MM.1S (cell line): ENCODE data around the gene FAM120AOS.

ENCODE experiments used
- DNase-seq: peaks from one replicate; pipeline ENCODE4 v3.0.0-alpha.2; 2015
- H2AFZ ChIP-seq: fragments of 300-600 bp; sonication (generic); 2 replicates; pipeline ENCODE4 v1.6.0; 2016; ENCODE audit warnings: antibody characterized with exemption, low read length
- H3F3A ChIP-seq: fragments of 300-600 bp; sonication (generic); 2 replicates; pipeline ENCODE4 v1.6.1; 2016; ENCODE audit warnings: mild to moderate bottlenecking, antibody characterized with exemption, low read length, moderate library complexity, mixed read lengths; ENCODE audit not compliant: insufficient read depth
- H3K27ac ChIP-seq: fragments of 300-600 bp; sonication (generic); 2 replicates; pipeline ENCODE4 v1.5.1; 2016; ENCODE audit warnings: mild to moderate bottlenecking, low read length
- H3K27me3 ChIP-seq: fragments of 300-600 bp; sonication (generic); replicated peaks from 2 replicates; pipeline ENCODE4 v1.6.0; 2016; ENCODE audit warnings: low read length; ENCODE audit not compliant: insufficient read depth
- H3K36me3 ChIP-seq: fragments of 300-600 bp; sonication (generic); replicated peaks from 2 replicates; pipeline ENCODE4 v1.6.1; 2016; ENCODE audit warnings: mild to moderate bottlenecking, low read length, mixed read lengths; ENCODE audit not compliant: insufficient read depth
- H3K4me1 ChIP-seq: fragments of 300-600 bp; sonication (generic); 2 replicates; pipeline ENCODE4 v1.6.1; 2016; ENCODE audit warnings: low read length, mixed read lengths
- H3K4me2 ChIP-seq: fragments of 300-600 bp; sonication (generic); 2 replicates; pipeline ENCODE4 v1.6.0; 2016; ENCODE audit warnings: low read depth, low read length
- H3K4me3 ChIP-seq: fragments of 300-600 bp; sonication (generic); 2 replicates; pipeline ENCODE4 v1.5.1; 2016; ENCODE audit warnings: low read length, mixed read lengths
- H3K79me2 ChIP-seq: fragments of 300-600 bp; sonication (generic); 2 replicates; pipeline ENCODE4 v1.6.1; 2016; ENCODE audit warnings: mixed run types, low read length, mixed read lengths
- H3K9ac ChIP-seq: fragments of 300-600 bp; sonication (generic); 2 replicates; pipeline ENCODE4 v1.6.1; 2016; ENCODE audit warnings: low read length, mixed read lengths
- H3K9me2 ChIP-seq: fragments of 300-600 bp; sonication (generic); replicated peaks from 2 replicates; pipeline ENCODE4 v1.6.1; 2016; ENCODE audit warnings: mild to moderate bottlenecking, low read length, mixed read lengths; ENCODE audit not compliant: insufficient read depth
- H3K9me3 ChIP-seq: fragments of 300-600 bp; sonication (generic); replicated peaks from 2 replicates; pipeline ENCODE4 v1.6.1; 2016; ENCODE audit warnings: mild to moderate bottlenecking, low read length, mixed read lengths; ENCODE audit not compliant: insufficient read depth
- H4K20me1 ChIP-seq: fragments of 300-600 bp; sonication (generic); 2 replicates; pipeline ENCODE4 v1.6.1; 2016; ENCODE audit warnings: mild to moderate bottlenecking, low read length, moderate library complexity, mixed read lengths; ENCODE audit not compliant: insufficient read depth
- CTCF ChIP-seq: fragments of 300-600 bp; sonication (generic); IDR thresholded peaks from 2 replicates; pipeline ENCODE4 v1.5.1; 2016; ENCODE audit warnings: antibody characterized with exemption, low read length, mixed read lengths
- EZH2 ChIP-seq: fragments of 300-600 bp; sonication (generic); optimal IDR thresholded peaks from 2 replicates; pipeline ENCODE3; 2017; ENCODE audit warnings: low read depth, mild to moderate bottlenecking, antibody characterized with exemption, low read length, mixed read lengths
- EZH2phosphoT487 ChIP-seq: fragments of 300-600 bp; sonication (generic); IDR thresholded peaks from 2 replicates; pipeline ENCODE4 v1.6.1; 2018; ENCODE audit warnings: antibody characterized with exemption, low read length

The FAM120AOS gene

GRCh38 chr9:93450945-93451815 is 2.2 kb downstream of the FAM120AOS start, which contains the start of gene FAM120A:
FAM120A (plus strand) TSS chr9:93451685; CDS start chr9:93451916, 231 bp downstream.
- Histone ChIP-seq H3K27ac (peak within 1 kb of the TSS; percentile 93), H3K27me3 (no peaks in the 10 kb centered on the region), H2AFZ (peak within 1 kb of the TSS; percentile 86), H3K9ac (peak within 1 kb of the TSS; percentile 92), H3K4me2 (peak within 1 kb of the TSS; percentile 82), H3K9me3 (no peaks in the 10 kb centered on the region), H3K9me2 (no peaks in the 10 kb centered on the region), H3K4me1 (peaks cover 14% of the 10 kb centered on the region), H3K36me3 (peaks cover 4% of the 10 kb centered on the region; the same call in 1 of the 2 replicates), H4K20me1 (peaks cover 12% of the 10 kb centered on the region; the same call in 1 of the 2 replicates), H3F3A (peaks cover 23% of the 10 kb centered on the region), H3K4me3 (peak within 1 kb of the TSS; percentile 79), H3K79me2 (peaks cover 67% of the 10 kb centered on the region)
- TF ChIP-seq CTCF, result no peak
- TF ChIP-seq EZH2phosphoT487, result no peak
- no peak for TF ChIP-seq EZH2
- DNase-seq, result peak; percentile 85

- Histone ChIP-seq H3F3A (peaks cover 16% of the 10 kb centered on the region), H3K4me2 (no peak overlapping the region), H3K9ac (no peak overlapping the region), H3K9me3 (no peaks in the 10 kb centered on the region), H3K4me1 (no peaks in the 10 kb centered on the region), H2AFZ (no peak overlapping the region), H3K27me3 (no peaks in the 10 kb centered on the region), H3K27ac (no peak overlapping the region), H3K79me2 (peaks cover 32% of the 10 kb centered on the region), H4K20me1 (no peaks in the 10 kb centered on the region), H3K9me2 (no peaks in the 10 kb centered on the region), H3K36me3 (peaks cover 4% of the 10 kb centered on the region; the same call in 1 of the 2 replicates), H3K4me3 (no peak overlapping the region)
- DNase-seq, result no peak
- TF ChIP-seq EZH2phosphoT487 (no peak), EZH2 (no peak), CTCF (no peak)
Observed at GRCh38 chr9:93447655-93448054, 5.7 kb downstream of the FAM120AOS start.

- TF ChIP-seq CTCF (no peak), EZH2phosphoT487 (no peak), EZH2 (no peak)
- H3K4me1 ChIP-seq, result no peaks in the 10 kb centered on the region
- H3K4me2 ChIP-seq, result no peak overlapping the region
- peaks cover 13% of the 10 kb centered on the region for H3F3A ChIP-seq
- H3K27me3 ChIP-seq, result no peaks in the 10 kb centered on the region
- no peaks in the 10 kb centered on the region for H3K9me3 ChIP-seq
- H4K20me1 ChIP-seq, result no peaks in the 10 kb centered on the region
- H3K36me3 ChIP-seq, result peaks cover 4% of the 10 kb centered on the region; the same call in 1 of the 2 replicates
- H3K79me2 ChIP-seq, result peaks cover 22% of the 10 kb centered on the region
- H3K27ac ChIP-seq, result no peak overlapping the region
- H3K9ac ChIP-seq, result no peak overlapping the region
- H3K9me2 ChIP-seq, result no peaks in the 10 kb centered on the region
- no peak overlapping the region for H2AFZ ChIP-seq
- no peak overlapping the region for H3K4me3 ChIP-seq
- DNase-seq, result no peak
Observed at GRCh38 chr9:93446073-93446472, 7.3 kb downstream of the FAM120AOS start.
